ENCODE data around the gene ARL6.
"Not testable (repeated sequence)": the region's sequence is repeated elsewhere in the genome, so short reads cannot be mapped to it uniquely, and the experiment has no call there.

Gene ARL6

DNA sequence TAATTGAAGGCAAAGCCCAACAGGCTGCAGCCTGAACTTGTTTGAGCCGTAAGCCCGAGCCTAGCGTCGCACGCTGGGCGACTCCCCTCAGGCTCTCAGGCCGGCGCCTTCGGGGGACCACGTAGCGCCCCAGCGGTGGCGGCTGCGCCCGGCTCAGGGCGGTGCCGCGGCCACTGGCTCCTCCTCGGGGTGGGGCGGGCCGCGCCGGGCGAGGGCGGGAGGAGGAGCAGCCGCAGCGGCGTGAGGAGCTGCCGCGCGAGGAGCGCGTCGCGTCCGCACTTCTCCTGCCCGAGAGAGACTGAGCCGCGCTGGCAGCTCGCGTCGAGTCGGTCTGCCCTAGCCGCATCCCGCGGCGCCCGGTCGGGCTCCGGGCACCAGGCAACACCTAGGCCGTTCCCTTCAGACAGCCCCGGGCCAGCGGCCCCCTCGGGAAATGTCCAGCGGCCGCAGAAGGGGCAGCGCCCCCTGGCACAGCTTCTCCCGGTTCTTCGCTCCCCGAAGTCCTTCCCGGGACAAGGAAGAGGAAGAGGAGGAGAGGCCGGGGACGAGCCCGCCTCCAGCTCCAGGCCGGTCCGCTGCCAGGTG, 57.3 kb downstream of the ARL6 start, which contains the start of gene CRYBG3:
CRYBG3 (plus strand) TSS at position 238 of the 585 bp plus-strand sequence; CDS start at position 434, 196 bp downstream.
- DNase-seq: peak; percentile 29

DNA sequence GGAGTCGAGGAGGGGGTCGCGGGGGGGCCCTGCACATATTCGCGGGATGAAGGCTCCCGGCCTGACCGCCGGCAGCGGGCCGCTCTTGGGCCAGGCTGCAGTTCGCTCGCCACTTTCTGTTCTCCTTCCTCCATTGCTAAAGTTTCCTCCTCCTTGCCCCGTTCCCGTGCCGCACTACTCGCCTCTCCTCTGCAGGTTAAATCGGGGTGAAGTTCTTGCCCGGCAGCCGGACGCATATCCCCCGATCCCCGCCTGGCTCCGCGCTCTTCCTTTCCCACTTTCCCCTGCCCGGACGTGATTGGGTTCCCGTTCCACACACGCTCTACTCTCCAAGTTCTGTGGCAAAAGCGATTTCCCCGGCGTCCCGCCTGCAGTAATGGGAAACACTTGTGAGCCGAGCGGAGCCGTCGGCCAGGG, 57.8 kb downstream of the ARL6 start:
- DNase-seq: no peak

- DNase-seq: no peak
These were observed 58.8 kb downstream of the ARL6 start for GRCh38 chr3:97823046-97824004.

GRCh38 chr3:97825101-97825500, 60.5 kb downstream of the ARL6 start:
- no peak for DNase-seq

DNA sequence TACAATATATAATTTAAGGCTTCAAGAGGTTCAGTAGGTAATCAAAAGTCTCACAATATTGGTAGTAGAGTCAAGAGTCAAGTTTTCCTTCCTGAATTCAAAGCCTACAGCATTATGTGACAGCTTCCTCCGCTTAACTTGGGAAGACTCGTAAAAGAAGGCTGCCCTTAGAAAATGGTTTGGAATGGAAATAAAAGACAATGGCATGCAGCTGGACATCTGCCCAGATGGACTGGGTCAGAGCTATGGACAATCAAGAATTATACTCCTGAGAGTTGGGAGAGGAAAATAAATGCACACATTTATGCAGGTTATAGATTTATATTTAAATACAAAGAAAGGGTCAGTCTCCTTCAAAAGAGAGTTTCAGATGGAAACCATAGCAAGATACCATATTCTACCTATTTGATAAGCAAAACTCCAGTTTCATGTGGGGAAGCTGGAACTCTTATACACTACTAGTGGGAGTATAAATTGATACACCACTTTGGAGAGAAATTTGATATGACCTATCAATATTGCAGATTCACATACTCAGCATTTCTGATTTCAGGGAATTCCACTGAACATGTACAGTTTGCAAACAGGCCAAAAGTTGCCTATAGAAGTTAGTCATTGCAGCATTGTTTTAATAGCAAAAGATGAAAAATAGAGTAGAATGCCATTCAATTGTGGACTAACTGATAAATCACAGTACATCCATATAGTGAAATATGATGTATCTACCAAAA, 63.3 kb downstream of the ARL6 start:
- no peak for DNase-seq

- DNase-seq: no peak
These were observed 64.6 kb downstream of the ARL6 start for GRCh38 chr3:97829198-97829597.

DNA sequence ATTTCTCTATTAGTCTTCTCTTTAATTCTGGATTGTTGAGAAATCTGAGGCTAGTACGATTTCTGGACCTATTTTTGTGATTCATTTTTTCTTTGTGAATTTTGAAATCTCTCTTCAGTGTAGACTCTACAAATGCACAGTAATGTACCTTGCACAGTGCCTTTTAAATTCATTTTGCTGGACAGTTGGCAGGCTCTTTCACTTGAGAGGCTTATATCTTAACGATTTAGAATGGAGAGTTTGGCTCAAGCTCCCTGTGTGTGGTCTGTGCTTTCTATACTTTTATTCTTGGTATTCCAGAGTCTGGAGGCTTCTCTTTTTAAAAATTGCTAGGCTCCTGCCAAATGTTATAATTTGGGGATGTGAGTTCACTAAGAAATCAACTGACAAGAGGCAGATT, 66.1 kb downstream of the ARL6 start:
- DNase-seq: no peak

GRCh38 chr3:97831140-97831539, 66.6 kb downstream of the ARL6 start:
- DNase-seq: no peak

DNA sequence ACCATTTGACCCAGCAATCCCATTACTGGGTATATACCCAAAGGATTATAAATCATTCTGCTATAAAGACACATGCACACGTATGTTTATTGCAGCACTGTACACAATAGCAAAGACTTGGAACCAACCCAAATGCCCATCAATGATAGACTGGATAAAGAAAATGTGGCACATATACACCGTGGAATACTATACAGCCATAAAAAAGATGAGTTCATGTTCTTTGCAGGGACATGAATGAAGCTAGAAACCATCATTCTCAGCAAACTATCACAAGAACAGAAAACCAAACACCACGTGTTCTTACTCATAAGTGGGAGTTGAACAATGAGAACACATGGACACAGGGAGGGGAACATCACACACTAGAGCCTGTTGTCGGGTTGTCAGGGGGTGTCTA, 68.6 kb downstream of the ARL6 start:
- not testable (repeated sequence) for DNase-seq

DNA sequence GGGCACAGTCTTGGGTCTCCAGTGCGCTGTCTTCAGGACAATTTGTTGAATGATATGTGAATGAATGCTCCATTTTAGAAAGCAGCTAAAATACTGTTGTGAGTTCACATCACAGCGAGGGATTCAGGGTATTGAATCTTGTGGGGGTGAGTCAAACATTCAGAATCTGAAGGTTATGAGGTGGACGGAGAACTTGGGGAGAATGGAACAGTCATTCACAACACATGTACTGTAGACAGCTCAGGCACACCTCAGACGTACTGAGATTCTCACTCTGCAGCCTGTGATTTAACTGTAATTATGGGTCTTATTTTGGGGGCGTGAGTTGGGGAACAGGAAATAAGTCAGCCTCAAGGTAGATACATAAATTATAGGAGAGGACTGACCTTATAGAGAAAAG, 71.2 kb downstream of the ARL6 start:
- DNase-seq: no peak

DNA sequence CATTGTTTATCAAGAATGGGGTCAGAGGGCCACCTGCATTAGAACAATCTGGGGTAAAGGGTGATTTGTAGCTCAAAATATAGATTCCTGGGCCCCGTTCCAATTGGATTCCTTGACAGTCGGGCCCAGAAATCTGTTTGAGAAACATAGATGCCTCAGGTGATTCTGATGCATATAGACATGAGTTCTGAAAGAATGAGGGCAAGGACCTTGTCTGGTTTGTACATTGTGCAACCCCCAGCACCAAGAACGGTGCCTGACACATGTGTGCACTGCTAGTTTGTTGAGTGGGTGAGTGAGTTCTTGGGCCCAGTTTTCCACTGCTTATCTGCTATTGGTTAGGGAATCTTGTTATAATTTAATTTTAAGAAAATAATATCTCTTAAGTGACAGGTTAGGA, 73.8 kb downstream of the ARL6 start:
- no peak for DNase-seq

- DNase-seq: no peak
These were observed 75.4 kb downstream of the ARL6 start for GRCh38 chr3:97839944-97840343.

DNA sequence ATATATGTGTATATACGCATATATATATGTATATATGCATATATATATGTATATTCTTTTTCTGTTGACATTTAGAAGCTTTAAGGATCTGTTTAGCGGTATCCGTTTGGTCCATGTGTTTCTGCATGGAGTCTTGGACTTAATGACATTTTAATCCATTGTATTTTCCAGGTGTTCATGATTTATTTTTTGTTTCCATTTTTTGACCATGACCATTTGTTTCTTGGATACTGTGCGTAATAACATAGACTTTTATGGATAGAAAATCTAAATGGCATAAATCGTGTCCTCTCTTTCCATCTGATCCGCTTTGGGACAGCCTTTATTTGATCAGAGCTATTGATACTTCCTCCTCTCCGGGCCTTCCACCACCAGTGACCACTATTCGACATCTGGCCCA, 76.7 kb downstream of the ARL6 start:
- DNase-seq: no peak

DNA sequence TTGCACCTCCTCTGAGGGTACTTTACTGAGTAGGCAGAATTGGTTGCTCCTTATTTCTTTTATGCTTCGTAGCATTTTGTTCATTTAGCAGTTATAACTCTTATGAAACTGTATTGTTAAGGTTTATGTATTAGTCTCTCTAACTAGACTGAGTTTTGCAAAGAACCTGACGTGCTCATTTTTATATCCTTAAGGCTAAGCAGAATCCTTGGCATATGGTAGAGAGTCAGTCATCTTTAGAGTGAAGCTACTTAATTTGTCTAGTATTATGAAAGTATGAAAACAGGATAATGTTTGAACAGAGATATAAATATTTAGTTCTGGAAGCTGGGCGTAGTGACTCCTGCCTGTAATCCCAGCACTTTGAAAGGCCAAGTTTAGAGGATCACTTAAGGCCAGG, 77.4 kb downstream of the ARL6 start:
- no peak for DNase-seq

- DNase-seq: no peak
These were observed 84.2 kb downstream of the ARL6 start for GRCh38 chr3:97848779-97849178.

Data from KG1 (cell line).